MCF 10A (cell line): Measurements from ENCODE around the gene BAZ1B. TPM values are rescaled to one million over a fixed set of nuclear protein-coding genes. Genes with fewer than 3 reads are reported as not detected.

Source experiments
- BruUV-seq: library from RNA; stranded (reverse); fragments of 400-500 nt; replicated peaks from 2 replicates; lab custom pipeline; 2021; lab: Mats Ljungman, UMichigan
- CTCF ChIA-PET: fragments of 300-600 bp; sonication (Branson Sonifier 250); formaldehyde crosslinking; extraction: SDS; loops from one replicate; lab custom pipeline; 2021; ENCODE audit warnings: antibody characterized with exemption, inconsistent platforms; lab: Yijun Ruan, JAX
- POLR2A ChIA-PET: fragments of 300-600, 350-650 bp; sonication (Branson Sonifier 250); formaldehyde crosslinking; extraction: SDS; loops from one replicate; lab custom pipeline; 2020; ENCODE audit warnings: antibody characterized with exemption, inconsistent platforms; lab: Yijun Ruan, JAX
- DNase-seq: peaks from one replicate; pipeline ENCODE4 v3.0.0-alpha.2; 2018; ENCODE audit not compliant: unreplicated experiment
- H3K27ac Mint-ChIP-seq: one replicate; pipeline ENCODE4 v1.8.0; 2022; ENCODE audit warnings: mild to moderate bottlenecking, low read depth, mixed read lengths; ENCODE audit not compliant: unreplicated experiment
- H3K27me3 Mint-ChIP-seq: one replicate; pipeline ENCODE4 v1.8.0; 2022; ENCODE audit warnings: mixed read lengths; ENCODE audit not compliant: insufficient read depth, unreplicated experiment
- H3K36me3 Mint-ChIP-seq: one replicate; pipeline ENCODE4 v1.8.0; 2022; ENCODE audit warnings: mild to moderate bottlenecking, moderate library complexity, mixed read lengths; ENCODE audit not compliant: insufficient read depth, unreplicated experiment
- H3K4me1 Mint-ChIP-seq: one replicate; pipeline ENCODE4 v1.8.0; 2022; ENCODE audit warnings: mixed read lengths; ENCODE audit not compliant: insufficient read depth, unreplicated experiment
- H3K4me3 Mint-ChIP-seq: one replicate; pipeline ENCODE4 v1.8.0; 2022; ENCODE audit warnings: mild to moderate bottlenecking, moderate library complexity, mixed read lengths; ENCODE audit not compliant: unreplicated experiment
- H3K9me3 Mint-ChIP-seq: one replicate; pipeline ENCODE4 v1.8.0; 2022; ENCODE audit warnings: mixed read lengths; ENCODE audit not compliant: unreplicated experiment
- intact Hi-C: fragments of 100-400 bp; cut with micrococcal nuclease; formaldehyde crosslinking; loops from 2 replicates; pipeline ENCODE4 v1.14.1; 2022
- total RNA-seq: library from RNA; stranded (reverse); gene quantifications from 2 replicates; pipeline ENCODE4 v1.2.3, GENCODE V29; 2022
- TF ChIP-seq, protein P1 (sequence below): fragments of 200-600 bp; IDR thresholded peaks from one replicate; pipeline ENCODE4 v1.8.0; 2022; ENCODE audit warnings: antibody characterized with exemption, mild to moderate bottlenecking; ENCODE audit not compliant: unreplicated experiment

The BAZ1B gene
- total RNA-seq, 1 experiment from 2014 or later = 86.7 TPM

DNA sequence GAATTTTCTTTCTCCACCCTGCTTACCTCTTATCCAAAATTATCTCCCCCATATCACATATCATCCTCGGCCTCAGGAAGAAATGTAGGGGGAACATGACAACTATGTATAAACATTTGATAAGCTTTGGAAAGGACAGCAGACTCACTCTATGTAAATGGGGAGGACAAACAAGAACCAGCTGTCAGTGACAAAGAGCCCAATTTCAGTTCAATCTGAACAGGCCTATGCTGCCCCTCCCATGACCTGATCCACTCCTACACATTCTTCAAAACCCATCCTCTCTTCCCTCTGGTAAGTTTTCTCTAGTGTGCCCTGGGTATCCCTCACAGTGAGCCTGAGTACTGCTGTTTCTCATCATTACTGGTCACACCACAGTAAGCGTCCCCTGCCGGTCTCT, 67.7 kb downstream of the BAZ1B start:
- Mint-ChIP-seq H3K36me3 (peaks cover 84% of the 10 kb centered on the region), H3K4me3 (no peak overlapping the region), H3K9me3 (no peaks in the 10 kb centered on the region), H3K4me1 (no peaks in the 10 kb centered on the region), H3K27me3 (no peaks in the 10 kb centered on the region), H3K27ac (no peak overlapping the region)
- DNase-seq = no peak
- intact Hi-C loops = loop anchor here (5.0 kb wide), 1 partner anchor 132 kb away; no protein-coding TSS in a partner anchor
- no TSS peak for BruUV-seq
- TF ChIP-seq, protein P1, sequence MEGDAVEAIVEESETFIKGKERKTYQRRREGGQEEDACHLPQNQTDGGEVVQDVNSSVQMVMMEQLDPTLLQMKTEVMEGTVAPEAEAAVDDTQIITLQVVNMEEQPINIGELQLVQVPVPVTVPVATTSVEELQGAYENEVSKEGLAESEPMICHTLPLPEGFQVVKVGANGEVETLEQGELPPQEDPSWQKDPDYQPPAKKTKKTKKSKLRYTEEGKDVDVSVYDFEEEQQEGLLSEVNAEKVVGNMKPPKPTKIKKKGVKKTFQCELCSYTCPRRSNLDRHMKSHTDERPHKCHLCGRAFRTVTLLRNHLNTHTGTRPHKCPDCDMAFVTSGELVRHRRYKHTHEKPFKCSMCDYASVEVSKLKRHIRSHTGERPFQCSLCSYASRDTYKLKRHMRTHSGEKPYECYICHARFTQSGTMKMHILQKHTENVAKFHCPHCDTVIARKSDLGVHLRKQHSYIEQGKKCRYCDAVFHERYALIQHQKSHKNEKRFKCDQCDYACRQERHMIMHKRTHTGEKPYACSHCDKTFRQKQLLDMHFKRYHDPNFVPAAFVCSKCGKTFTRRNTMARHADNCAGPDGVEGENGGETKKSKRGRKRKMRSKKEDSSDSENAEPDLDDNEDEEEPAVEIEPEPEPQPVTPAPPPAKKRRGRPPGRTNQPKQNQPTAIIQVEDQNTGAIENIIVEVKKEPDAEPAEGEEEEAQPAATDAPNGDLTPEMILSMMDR = no peak
- ChIA-PET POLR2A (no interaction called here), CTCF (interaction anchor here (0.6 kb wide), 1 partner anchor 14 kb away, joined by 3 read pairs; no protein-coding TSS in a partner anchor)

DNA sequence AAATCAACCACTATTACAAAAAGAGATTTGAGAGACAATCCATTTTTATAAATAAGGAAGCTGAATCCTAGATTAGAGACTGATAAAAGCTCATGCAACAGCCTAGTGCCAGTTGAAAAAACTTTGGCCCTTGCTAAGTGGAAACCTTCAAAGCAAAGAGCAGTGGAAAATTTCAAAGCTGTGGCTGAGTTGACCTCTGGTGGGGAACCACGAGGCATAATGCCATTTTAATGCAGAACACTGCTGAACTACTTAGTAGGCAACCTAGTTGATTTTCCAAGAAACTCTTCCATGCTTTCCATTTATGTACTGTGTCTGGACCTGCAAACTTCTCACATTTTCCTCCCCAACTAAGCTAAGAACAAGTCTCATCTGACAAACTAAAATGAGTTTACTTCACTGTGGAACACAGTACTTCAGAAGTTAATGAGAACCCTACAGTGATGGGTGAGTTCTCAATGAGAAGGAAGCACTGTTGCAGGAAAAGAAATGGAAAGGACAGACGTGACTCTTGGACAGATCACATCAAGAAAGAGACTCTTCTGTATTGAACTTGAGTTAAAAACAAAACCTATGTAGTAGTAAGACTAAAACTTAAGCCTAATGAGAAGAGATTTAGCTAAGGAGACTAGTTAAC, 69.0 kb downstream of the BAZ1B start:
- H3K9me3 Mint-ChIP-seq = no peaks in the 10 kb centered on the region
- H3K4me3 Mint-ChIP-seq = no peak overlapping the region
- no peak for DNase-seq
- H3K4me1 Mint-ChIP-seq = no peaks in the 10 kb centered on the region
- TF ChIP-seq, protein P1 = no peak
- ChIA-PET POLR2A (no interaction called here), CTCF (interaction anchor here (0.5 to 3.7 kb wide), 8 partner anchors 8 to 1121 kb away, joined by 3 to 33 read pairs (median 4); no protein-coding TSS in a partner anchor)
- no TSS peak for BruUV-seq
- intact Hi-C loops = loop anchor here (2.0 to 5.0 kb wide), 2 partner anchors 110 to 131 kb away; no protein-coding TSS in a partner anchor
- H3K36me3 Mint-ChIP-seq = peaks cover 82% of the 10 kb centered on the region
- no peaks in the 10 kb centered on the region for H3K27me3 Mint-ChIP-seq
- H3K27ac Mint-ChIP-seq = no peak overlapping the region

DNA sequence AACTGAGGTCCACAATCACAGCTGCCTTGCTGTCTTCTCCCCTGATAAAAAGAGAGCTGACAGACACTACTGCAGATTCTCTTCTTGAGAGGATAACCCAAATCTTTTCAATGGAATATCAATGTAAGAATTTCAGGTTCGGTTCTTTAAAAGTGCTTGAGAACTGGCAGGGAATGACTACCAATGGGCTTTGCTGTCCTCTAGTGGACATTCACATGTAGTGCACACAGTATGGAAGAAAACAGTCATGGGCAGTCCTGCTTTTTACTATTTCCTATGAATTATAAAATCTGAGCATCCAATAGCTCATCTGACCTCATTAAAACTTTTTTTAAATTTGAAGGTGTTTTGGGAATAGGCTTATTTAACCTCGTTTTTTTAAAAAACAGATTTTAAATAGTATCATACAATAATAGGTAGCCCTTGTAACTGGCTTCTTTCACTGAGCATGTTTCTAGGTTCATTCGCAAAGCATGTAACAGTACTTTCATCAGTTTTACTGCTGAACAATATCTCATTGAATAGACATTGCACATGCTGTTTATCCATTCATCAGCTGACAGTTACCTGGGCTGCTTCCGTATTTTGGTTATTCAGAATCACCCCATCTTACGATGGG, 70.2 kb downstream of the BAZ1B start:
- ChIA-PET CTCF (interaction anchor here (0.6 to 3.7 kb wide), 24 partner anchors 9 to 639 kb away, joined by 3 to 33 read pairs (median 4); no protein-coding TSS in a partner anchor), POLR2A (interaction anchor here (0.7 kb wide), 1 partner anchor 117 kb away, joined by 3 read pairs; no protein-coding TSS in a partner anchor)
- no peaks in the 10 kb centered on the region for H3K9me3 Mint-ChIP-seq
- H3K4me1 Mint-ChIP-seq = no peaks in the 10 kb centered on the region
- H3K27ac Mint-ChIP-seq = no peak overlapping the region
- peaks cover 82% of the 10 kb centered on the region for H3K36me3 Mint-ChIP-seq
- intact Hi-C loops = loop anchor here (2.0 to 5.0 kb wide), 2 partner anchors 109 to 130 kb away; no protein-coding TSS in a partner anchor
- DNase-seq = peak; percentile 62
- BruUV-seq = no TSS peak
- H3K4me3 Mint-ChIP-seq = no peak overlapping the region
- TF ChIP-seq, protein P1 = peak; percentile 96
- no peaks in the 10 kb centered on the region for H3K27me3 Mint-ChIP-seq

- H3K36me3 Mint-ChIP-seq = peaks cover 84% of the 10 kb centered on the region
- DNase-seq = no peak
- H3K9me3 Mint-ChIP-seq = no peaks in the 10 kb centered on the region
- H3K27me3 Mint-ChIP-seq = no peaks in the 10 kb centered on the region
- H3K4me3 Mint-ChIP-seq = no peak overlapping the region
- BruUV-seq = no TSS peak
- CTCF ChIA-PET = interaction anchor here (0.6 kb wide), 1 partner anchor 548 kb away, joined by 5 read pairs; no protein-coding TSS in a partner anchor
- no peaks in the 10 kb centered on the region for H3K4me1 Mint-ChIP-seq
- POLR2A ChIA-PET = interaction anchor here (0.6 kb wide), 1 partner anchor 11 kb away, joined by 3 read pairs; no protein-coding TSS in a partner anchor
- intact Hi-C loops = no loop called here
- no peak overlapping the region for H3K27ac Mint-ChIP-seq
- TF ChIP-seq, protein P1 = no peak
Observed at GRCh38 chr7:73449422-73449821, 72.7 kb downstream of the BAZ1B start.
